HG02938 (cell line): ENCODE results near the gene ARID3B.
"Not testable (repeated sequence)": the region's sequence is repeated elsewhere in the genome, so short reads cannot be mapped to it uniquely, and the experiment has no call there.

Source experiments
- ATAC-seq: cut with Tn5 transposase; IDR thresholded peaks from one replicate; pipeline ENCODE4 v1.9.1; 2021; ENCODE audit warnings: mild to moderate bottlenecking, moderate library complexity; ENCODE audit not compliant: unreplicated experiment

ARID3B gene

DNA sequence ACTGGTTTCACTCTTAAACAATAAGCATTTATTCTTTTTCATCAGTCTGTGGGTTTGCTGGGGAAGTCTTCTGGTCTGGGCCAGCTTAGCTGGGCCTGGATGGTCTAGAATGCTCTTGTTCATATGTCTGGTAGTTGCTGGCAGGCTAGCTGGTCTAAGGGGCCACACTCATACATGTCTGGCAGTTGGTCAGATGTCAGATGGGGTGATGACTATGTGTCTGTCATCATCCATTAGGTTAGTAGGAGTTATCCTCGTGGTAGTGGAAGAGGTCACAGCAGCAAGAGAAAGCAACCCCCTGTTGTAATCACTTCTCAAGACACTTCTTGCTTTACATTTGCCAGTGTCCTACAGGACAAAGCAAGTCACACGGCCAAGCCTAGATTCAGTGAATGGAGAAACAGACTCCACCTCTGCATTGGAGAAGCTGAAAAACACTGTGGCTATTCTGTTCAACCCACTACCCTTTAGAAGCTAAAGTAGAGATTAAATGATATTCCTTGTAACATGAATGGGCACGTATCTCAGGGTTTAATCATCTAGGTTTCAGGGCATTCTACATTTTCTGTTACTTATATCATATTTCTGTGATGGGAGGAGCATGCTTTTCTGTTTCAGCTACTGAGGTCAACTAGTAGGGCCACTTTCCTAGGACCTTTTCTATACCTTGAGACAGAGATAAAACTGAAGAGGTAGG lies 5.5 kb upstream of the ARID3B start:
- no peak for ATAC-seq

DNA sequence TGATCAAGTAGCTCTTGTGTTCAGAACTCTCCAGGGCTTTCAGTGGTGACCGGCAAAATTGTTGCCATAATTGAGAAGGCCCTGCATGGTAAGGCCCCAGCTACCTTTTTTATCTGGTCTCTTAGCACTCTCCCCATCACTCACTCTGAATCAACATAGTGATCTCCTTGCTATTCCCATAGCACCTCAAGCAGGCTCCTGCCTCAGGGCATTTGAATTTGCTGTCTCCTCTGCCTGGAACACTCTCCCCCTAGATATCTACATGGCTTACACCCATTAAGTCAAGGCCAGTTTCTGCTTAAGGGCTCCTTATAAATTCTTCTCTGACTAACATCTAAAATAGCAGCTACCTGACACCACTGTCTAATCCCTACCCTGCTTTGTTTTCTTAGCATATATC lies 3.3 kb upstream of the ARID3B start:
- no peak for ATAC-seq

DNA sequence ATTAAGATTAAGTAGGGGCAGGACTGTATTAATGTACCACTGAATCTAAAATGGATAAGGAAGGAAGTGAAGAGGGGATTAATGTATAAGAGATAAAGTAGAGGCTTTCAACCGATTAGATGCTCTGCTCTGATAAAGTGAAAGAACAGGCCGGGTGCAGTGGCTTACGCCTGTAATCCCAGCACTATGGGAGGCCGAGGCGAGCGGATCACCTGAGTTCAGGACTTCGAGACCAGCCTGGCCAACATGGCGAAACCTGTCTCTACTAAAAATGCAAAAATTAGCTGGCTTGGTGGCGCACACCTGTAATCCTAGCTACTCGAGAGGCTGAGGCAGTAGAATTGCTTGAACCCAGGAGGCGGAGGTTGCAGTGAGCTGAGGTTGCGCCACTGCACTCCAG lies 1.5 kb upstream of the ARID3B start:
- ATAC-seq = not testable (repeated sequence)

DNA sequence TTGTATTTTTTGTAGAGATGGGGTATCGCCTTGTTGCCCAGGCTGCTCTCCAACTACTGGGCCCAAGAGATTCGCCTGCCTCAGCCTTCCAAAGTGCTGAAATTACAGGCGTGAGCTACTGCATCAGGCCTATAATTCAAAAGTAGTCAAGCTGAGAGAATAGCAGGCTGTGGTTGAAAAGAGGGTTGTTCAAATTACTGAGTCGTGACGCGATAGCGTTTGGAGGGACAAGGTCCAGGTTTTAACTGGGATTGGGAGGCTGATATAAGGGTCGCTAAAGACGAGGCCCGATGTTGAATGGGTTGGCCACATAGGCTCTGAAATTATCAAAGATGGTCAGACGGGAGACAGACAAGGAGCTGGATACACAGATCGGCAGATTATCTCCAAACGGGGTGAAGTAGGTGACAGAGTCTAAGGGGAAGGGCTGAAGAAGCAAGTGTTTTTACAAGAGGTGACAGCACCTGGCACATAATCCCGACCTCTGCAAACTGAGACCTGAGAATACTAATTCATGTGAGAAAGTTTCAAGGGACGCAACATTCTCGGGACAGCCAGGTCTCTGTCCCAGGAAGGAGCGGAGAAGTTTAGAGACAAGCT lies 759 bp upstream of the ARID3B start:
- ATAC-seq = peak; percentile 2

DNA sequence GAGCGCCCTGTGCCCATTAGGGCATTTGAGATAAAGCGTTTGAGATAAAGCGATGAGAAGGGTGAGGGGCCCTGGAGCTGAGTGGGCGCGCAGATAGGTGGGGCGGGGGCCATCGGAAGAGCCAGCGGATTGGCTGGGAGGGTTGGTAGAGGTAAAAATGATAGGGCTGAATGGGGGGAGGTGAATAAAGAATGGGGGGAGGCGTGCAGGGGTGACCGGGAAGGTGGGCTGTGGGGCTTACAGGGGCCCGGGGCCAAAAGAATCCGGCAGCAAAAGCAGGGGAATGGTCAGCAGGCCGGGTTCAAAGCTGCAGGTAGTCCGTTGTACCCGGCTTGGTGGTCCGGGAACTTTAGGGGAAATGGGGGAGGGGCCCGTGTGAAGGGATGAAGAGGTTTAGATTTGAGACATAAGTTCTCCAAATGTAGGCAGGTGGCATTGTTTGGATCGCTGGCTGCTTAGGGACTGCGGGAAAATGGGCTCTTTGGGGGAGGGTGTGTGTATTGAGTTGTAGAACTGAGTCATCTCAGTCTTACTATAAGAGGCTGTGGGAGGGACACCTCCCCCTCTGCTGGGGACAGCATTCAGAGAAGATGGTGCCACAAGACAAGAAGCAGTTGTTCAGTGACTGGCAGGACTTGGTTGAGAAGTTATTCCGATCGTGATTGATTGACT lies 610 bp downstream of the ARID3B start:
- ATAC-seq = peak; percentile 45

DNA sequence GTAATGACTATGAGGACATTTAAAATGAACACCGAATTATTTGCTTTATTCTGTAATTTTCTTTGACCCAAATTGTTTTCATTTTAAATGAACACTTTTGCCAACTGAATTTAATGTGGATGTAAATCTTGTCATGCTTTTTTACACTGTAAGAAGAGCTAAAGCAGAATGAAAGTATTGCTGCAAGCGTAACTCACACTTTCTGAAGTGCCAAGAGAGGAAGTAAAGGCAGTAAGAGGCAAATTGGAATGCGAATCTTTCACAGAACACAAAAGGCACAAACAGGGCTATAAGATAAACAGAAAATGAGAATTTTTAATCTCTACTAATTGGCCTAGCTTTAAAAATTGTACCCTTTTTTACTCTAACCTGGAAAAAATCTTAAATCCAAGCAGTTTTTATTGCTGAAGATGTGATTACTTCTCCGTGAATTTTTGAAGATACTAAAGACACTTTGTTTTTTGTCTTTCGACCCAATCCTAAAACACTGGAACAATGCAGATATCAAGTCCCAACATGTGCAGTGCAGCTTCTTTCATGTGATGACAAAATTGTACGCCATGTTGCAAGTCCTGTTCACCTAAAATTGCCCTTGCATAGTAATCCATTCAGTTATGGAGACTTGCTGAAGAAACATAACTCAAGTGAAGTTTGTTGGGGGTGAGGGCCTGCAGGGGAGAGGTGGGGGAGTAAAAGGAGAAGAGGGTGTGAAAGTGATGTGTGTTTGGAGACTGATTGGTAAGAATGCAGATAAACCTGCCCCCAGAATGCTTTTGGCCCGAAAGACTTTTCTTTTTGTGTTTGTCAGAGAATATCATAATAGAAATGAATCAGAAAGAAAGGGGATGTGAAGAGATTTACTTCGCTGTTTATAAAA lies 1.4 kb downstream of the ARID3B start:
- no peak for ATAC-seq

DNA sequence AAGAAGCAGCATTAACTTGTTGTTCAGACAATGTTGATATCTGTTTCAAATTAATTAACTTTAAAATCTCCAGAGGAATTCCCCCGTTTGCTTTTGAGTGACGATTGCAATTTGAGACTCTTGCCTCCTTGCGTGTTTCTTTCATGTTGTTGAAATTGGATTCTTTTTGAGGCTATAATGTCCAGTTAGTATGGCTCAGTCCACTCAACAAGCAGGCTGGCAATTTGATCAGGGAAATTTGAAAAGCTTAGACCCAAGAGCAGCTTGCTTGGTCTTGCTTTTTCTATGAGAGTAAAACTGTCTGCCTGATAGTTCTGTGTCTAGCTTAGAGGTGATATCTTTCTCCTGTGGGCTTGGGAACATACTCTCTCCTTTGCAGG lies 2.0 kb downstream of the ARID3B start:
- ATAC-seq = no peak

DNA sequence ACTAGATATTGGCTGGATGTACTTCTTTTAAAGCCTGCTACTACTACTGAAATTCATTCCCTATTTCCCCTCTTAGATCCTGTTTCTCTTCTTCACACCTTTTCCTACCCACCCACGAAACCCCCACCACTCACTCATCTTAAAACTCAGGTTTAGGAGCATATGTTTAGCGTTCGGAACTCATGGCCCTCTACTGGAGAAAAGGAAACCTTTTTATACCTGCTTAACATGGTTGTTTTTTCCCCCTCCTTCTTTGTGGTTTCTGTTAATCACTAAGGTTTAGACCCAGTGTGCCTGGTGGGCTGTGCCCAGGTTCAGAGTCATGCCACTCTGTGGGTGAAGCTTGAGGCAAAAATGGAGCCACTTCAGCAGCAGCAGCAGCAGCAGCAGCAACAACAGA lies 2.6 kb downstream of the ARID3B start:
- no peak for ATAC-seq

DNA sequence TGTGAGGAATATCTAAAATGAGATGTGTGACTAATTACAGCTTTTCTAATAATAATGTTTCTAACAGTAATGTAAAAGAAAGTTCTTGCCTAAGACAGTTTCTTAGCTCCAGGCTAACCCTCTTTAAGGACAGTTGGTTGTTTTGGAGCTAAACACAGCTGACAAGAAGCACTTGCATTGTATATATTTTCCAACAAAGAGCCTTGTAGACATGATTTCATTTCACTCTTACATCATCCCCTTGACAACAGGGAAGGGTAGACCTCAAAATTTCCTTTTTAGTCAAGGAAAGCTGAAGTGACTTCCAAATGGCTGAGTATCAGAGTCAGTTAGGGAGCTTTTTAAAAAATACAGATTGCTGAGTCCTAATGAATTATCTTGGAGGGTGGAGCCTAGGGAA lies 4.1 kb downstream of the ARID3B start:
- ATAC-seq = no peak

DNA sequence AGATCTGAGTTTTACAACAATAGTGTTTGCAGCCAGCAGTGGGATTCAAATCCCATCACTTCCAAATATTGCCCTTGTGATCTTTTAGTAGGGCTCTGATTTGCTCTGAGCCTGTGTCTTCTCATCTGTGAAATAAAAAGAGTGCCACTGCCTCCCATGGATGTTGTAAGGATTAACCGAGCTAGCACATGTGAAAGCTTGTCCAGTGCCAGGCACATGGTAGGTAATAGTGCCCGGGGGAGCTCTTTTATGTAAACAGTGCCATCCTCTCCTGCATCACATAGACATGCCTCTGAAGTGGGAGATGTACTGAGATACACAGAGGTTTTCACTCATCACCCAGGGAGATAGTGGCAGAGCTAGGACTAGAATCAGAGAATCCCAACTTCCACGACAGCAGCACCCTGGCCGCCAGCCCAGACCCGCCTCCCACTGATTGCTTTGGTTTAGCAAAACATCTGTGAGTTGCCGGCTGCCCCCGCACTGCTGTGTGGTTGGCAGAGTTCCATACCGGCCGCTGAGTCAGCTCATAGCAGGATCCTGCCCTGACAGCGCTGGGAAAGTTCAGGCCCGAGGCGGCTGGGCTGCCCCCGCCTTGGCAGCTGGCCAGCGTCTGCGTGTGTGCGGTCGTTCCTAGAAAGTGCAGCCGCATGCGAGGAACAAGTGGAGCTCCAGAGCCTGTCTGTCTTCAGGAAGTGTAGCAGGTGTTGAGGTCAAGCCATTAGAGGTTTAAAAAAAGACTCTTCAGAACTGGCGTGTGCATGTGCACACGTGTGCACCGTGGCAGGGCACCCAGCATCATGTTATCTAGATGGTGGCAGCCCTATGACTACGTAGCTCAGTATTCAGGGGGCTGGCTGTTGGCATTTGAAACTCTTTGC lies 5.0 kb downstream of the ARID3B start:
- ATAC-seq = peak; percentile 47

DNA sequence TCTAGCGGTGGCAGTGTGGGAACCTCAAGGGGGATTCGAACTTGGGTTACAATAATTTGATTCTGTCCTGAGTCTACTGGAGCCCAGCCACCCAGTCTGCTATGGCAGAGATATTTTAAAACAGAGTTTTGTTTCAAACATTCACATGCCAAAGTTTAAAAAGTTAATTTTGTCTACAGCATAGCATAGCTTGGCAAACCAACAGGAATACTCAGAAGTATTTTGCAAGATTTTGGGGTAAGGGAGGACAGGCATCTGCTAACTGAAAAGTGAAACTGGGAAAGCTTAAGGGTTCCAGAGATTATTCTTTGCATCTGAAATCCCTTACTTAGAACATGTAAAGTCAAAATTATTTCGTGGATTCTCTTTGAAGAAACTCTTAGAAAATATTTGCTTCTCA lies 6.6 kb downstream of the ARID3B start:
- ATAC-seq = no peak

DNA sequence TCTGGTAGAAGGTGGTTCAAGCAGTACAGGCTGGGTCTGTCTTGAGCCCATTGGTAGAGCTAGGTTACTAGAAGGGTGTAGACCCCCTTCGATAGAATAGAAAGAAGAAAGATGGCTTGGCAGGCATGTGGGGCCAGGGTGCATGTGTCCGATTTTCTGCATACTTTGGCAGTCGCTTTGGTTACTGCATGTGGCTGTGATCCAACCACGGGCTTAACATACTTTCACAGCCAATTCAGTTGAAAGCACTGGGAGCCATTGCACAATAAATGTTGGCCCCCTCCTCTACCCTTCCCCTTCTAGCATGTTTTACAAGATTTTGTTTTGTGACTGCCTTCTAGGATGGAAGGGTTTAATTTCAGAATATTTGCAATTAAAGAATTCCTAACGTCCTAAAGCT lies 7.2 kb downstream of the ARID3B start:
- no peak for ATAC-seq

DNA sequence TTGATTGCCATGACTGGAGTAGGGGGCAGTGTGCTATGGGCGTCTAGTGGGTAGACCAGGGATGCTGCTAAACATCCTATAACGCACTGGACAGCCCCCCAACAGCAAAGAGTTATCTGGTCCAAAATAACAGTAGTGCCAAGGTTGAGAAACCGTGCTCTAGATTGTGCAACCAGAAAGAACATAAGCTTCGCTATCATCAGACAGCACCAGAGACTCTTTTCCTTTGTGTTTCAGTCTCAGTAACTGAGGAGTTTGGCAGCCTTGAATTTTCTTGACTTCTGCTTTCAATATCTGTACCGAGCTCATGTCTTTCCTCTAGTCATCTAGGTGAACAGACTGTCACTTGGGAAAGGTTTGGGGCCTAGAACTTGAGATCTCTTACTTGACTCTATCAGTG lies 8.8 kb downstream of the ARID3B start:
- ATAC-seq = no peak

DNA sequence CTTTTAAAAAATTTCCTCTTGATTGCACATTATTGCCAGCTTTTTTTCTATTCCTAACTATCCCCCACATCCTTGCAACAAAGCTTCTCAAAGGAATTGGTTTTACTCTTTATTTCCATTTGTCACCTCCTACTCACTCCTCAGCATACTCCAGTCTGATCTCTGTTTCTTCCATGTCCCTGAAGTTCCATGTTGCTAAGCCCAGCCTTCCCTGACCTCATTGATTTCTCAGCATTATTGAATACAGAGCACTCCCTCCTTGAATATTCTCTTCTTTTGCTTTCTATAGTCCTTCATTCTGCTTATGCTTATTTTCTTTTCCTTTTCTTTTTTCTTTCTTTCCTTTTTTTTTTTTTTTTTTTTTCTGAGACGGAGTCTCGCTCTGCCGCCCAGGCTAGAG lies 10.7 kb downstream of the ARID3B start:
- no peak for ATAC-seq

DNA sequence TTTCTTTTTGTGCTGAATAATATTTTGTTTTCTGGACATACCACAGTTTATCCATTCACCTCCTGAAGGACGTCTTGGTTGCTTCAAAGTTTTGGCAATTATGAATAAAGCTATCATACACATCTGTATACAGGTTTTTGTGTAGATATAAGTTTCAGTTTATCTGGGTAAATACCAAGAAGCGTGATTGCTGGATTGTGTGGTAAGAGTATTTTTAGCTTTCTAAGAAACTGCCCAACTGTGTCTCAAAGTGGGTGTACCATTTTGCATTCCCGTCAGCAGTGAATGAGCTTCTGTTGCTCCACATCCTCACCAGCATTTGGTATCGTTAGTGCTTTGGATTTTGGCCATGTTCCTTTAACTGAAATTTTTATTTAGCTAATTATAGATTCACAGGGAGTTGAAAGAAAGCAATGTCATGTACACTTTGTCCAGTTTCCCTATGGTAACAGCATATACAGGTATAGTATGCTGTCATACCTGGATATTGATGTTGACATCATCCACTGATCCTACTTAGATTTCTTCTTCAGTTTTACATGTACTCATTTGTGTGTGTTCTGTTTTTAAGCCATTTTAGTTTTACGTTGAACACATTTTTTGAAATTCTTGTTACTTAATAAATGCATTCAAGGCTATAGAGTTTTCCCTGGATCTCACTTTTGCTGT lies 11.9 kb downstream of the ARID3B start:
- no peak for ATAC-seq

DNA sequence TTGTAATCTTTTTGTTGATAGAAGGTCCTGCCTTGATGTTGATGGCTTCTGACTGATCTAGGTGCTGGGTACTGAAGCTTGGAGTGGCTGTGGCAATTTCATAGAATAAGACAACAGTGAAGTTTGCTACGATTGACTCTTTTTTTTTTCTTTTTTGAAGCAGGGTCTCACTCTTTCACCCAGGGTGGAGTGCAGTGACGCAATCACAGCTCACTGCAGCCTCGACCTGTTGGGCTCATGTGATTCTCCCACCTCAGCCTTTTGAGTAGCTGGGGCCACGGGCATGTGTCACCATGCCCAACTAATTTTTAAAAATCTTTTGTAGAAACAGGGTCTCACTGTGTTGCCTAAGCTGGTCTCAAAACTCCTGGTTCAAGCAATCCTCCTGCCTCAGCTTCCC lies 14.2 kb downstream of the ARID3B start:
- ATAC-seq = no peak

DNA sequence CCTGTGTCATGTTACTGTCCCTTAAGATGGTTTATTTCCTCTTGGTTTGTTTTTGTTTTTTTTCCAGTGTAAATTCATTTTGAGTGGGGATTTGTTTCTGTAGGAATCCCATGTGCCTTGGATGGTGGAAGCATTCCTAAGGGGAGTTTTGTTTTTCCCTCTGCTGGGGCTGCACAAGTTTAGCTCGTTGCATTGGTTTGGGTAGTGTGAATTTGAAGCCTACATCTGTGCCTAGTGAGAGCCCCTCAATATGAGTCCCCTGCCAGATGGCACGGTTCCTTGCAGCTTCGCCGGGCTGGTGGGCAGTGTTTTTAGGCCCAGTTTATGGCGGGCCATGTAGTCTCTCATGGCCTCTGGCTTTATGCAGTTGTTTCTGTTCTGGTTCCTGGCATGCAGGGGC lies 17.7 kb downstream of the ARID3B start:
- no peak for ATAC-seq

DNA sequence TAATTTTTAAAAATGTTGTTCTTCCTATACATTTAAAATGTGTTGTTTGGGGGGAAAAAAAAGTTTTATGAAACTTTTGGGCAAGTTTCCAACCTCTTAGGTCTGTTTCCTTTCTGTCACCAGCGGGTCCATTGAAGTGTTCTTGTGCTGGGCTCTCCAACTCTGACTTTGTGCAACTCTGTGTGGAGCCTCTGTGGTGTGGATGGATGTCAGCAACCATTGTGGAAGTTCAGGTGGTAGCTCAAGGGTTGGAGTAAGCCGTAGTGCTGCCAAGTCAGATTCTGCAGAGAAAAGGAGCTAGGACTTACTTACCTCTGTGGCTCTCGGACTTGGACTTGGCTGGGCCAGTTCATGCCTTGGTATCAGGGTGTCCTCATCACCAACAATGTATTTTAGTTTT lies 22.4 kb downstream of the ARID3B start:
- no peak for ATAC-seq

DNA sequence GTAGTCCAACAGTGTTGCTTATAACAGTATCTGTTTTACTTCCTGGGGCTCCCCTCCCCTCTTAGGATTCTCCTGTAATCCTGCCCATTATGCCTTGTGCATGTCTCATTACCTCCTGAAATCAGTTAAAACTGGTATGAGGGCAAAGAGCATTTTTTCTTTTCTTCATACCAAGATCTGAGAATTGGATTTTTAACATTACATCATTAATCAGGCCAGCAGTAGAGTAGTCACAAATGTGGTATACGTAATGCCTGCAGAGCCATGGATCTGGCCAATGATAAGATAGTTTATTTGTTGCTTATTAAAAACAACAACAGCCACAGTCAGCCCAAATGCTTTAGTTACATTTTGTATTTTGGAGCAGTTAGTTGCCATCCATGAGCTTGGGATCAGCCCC lies 23.2 kb downstream of the ARID3B start:
- ATAC-seq = no peak
